Measurements from ENCODE around the gene ANKS1B.

DNA sequence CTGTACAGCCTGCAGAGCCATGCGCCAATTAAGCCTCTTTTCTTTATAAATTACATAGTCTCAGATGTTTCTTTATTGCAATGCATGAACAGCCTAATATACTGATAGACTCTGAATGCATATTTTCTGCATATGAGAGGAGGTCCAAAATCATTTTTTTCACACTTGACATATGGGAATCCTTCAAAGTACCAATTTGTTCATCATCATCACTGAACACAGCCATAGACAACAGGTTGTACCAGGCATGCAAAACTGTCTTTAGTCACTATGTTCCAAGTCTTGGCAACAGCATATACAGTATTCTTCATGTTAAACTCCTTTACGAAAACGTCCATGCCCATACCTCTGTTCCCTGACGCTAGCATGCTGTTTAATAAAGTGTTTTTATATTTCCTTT is 807.9 kb downstream of the ANKS1B start:
- TF ChIP-seq YY1 (IDR thresholded peaks at IDR 0.05; ENCODE audit: low read depth) (no peak), EP300 (IDR thresholded peaks at IDR 0.05; ENCODE audit: borderline replicate concordance) (no peak), CEBPB (IDR thresholded peaks at IDR 0.05) (no peak), RAD21 (IDR thresholded peaks at IDR 0.05; ENCODE audit: low read depth) (no peak), TAF1 (IDR thresholded peaks at IDR 0.05; ENCODE audit: low read depth) (no peak), TCF12 (IDR thresholded peaks at IDR 0.05; ENCODE audit: low read depth) (no peak)
- TF ChIP-seq, protein P1, sequence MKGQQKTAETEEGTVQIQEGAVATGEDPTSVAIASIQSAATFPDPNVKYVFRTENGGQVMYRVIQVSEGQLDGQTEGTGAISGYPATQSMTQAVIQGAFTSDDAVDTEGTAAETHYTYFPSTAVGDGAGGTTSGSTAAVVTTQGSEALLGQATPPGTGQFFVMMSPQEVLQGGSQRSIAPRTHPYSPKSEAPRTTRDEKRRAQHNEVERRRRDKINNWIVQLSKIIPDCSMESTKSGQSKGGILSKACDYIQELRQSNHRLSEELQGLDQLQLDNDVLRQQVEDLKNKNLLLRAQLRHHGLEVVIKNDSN (IDR thresholded peaks at IDR 0.05) = no peak
- TF ChIP-seq, protein P2, sequence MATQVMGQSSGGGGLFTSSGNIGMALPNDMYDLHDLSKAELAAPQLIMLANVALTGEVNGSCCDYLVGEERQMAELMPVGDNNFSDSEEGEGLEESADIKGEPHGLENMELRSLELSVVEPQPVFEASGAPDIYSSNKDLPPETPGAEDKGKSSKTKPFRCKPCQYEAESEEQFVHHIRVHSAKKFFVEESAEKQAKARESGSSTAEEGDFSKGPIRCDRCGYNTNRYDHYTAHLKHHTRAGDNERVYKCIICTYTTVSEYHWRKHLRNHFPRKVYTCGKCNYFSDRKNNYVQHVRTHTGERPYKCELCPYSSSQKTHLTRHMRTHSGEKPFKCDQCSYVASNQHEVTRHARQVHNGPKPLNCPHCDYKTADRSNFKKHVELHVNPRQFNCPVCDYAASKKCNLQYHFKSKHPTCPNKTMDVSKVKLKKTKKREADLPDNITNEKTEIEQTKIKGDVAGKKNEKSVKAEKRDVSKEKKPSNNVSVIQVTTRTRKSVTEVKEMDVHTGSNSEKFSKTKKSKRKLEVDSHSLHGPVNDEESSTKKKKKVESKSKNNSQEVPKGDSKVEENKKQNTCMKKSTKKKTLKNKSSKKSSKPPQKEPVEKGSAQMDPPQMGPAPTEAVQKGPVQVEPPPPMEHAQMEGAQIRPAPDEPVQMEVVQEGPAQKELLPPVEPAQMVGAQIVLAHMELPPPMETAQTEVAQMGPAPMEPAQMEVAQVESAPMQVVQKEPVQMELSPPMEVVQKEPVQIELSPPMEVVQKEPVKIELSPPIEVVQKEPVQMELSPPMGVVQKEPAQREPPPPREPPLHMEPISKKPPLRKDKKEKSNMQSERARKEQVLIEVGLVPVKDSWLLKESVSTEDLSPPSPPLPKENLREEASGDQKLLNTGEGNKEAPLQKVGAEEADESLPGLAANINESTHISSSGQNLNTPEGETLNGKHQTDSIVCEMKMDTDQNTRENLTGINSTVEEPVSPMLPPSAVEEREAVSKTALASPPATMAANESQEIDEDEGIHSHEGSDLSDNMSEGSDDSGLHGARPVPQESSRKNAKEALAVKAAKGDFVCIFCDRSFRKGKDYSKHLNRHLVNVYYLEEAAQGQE (IDR thresholded peaks at IDR 0.05; ENCODE audit: low read depth) = no peak
- TF ChIP-seq, protein P3, sequence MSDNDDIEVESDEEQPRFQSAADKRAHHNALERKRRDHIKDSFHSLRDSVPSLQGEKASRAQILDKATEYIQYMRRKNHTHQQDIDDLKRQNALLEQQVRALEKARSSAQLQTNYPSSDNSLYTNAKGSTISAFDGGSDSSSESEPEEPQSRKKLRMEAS (IDR thresholded peaks at IDR 0.05) = no peak
